Left kidney (tissue), 2 donors: ENCODE results near the gene POC1A. TPM values are rescaled to one million over a fixed set of nuclear protein-coding genes. Genes with fewer than 3 reads are reported as not detected.

ENCODE experiments used
- DNase-seq: peaks from one replicate; pipeline ENCODE4 v3.0.0-alpha.2; 2013
- polyA plus RNA-seq: library from polyadenylated mRNA; unstranded; fragments of 120-200 nt; gene quantifications from one replicate; pipeline ENCODE4 v1.2.1, GENCODE V29; 2013; ENCODE audit not compliant: insufficient read length

POC1A gene
- polyA plus RNA-seq, 1 donor: 10.5 TPM

- no peak for DNase-seq
Observed at GRCh38 chr3:52026041-52026440, 128.2 kb downstream of the POC1A start.

- DNase-seq: no peak
Observed at GRCh38 chr3:52025453-52025852, 128.8 kb downstream of the POC1A start.

Other genes with a start within 250 kb of the POC1A start
- gene RRP9, start 212.5 kb downstream of the POC1A start, polyA plus RNA-seq: 17.6 TPM
- 18.0 TPM for gene PARP3, start 212.1 kb downstream of the POC1A start, polyA plus RNA-seq
- 0.48 TPM for gene GPR62, start 199.0 kb downstream of the POC1A start, polyA plus RNA-seq
- 60.2 TPM for gene PCBP4, start 187.0 kb downstream of the POC1A start, polyA plus RNA-seq
- gene ABHD14B, start 180.4 kb downstream of the POC1A start, polyA plus RNA-seq: 76.9 TPM
- gene ABHD14A, start 179.4 kb downstream of the POC1A start, polyA plus RNA-seq: 22.3 TPM
- gene ACY1, start 170.9 kb downstream of the POC1A start, polyA plus RNA-seq: 109 TPM
- gene RPL29, start 158.5 kb downstream of the POC1A start, polyA plus RNA-seq: 1,406 TPM
- gene DUSP7, start 97.9 kb downstream of the POC1A start, polyA plus RNA-seq: 13.9 TPM
- gene ALAS1, start 43.7 kb upstream of the POC1A start, polyA plus RNA-seq: 46.7 TPM
- 0.18 TPM for gene TLR9, start 71.2 kb upstream of the POC1A start, polyA plus RNA-seq
- 23.3 TPM for gene TWF2, start 84.7 kb upstream of the POC1A start, polyA plus RNA-seq
- gene PPM1M, start 91.3 kb upstream of the POC1A start, polyA plus RNA-seq: 16.6 TPM
- gene WDR82, start 124.2 kb upstream of the POC1A start, polyA plus RNA-seq: 104 TPM
- gene GLYCTK, start 133.4 kb upstream of the POC1A start, polyA plus RNA-seq: 32.9 TPM
- gene DNAH1, start 161.9 kb upstream of the POC1A start, polyA plus RNA-seq: 14.8 TPM